H9 (cell line): ENCODE measurements around the gene OR11H7. TPM values are rescaled to one million over a fixed set of nuclear protein-coding genes. Genes with fewer than 3 reads are reported as not detected.

Experiments
- DNase-seq: peaks from one replicate; pipeline ENCODE4 v3.0.0-alpha.2; 2017
- H2AFZ ChIP-seq: one replicate; pipeline ENCODE4 v1.6.1; 2013; ENCODE audit warnings: mild to moderate bottlenecking, low read length, control low read depth, moderate library complexity
- H2AK5ac ChIP-seq: 2 replicates; pipeline ENCODE4 v1.6.1; 2013; ENCODE audit warnings: low read length, control low read depth, mixed read lengths; ENCODE audit not compliant: insufficient read length
- H2BK120ac ChIP-seq: one replicate; pipeline ENCODE4 v1.6.1; 2013; ENCODE audit warnings: low read depth, mild to moderate bottlenecking, low read length, control low read depth, inconsistent platforms; ENCODE audit not compliant: poor library complexity, severe bottlenecking
- H2BK12ac ChIP-seq: 2 replicates; pipeline ENCODE4 v1.6.1; 2013; ENCODE audit warnings: low read length, control low read depth, mixed read lengths, low read depth; ENCODE audit not compliant: insufficient read length
- H2BK15ac ChIP-seq: 2 replicates; pipeline ENCODE4 v1.6.1; 2013; ENCODE audit warnings: low read depth, low read length, control low read depth
- H2BK20ac ChIP-seq: one replicate; pipeline ENCODE4 v1.6.1; 2013; ENCODE audit warnings: low read depth, mild to moderate bottlenecking, low read length, control low read depth, inconsistent platforms; ENCODE audit not compliant: poor library complexity, severe bottlenecking
- H2BK5ac ChIP-seq: 2 replicates; pipeline ENCODE4 v1.6.1; 2013; ENCODE audit warnings: low read length, control low read depth, mixed read lengths; ENCODE audit not compliant: insufficient read length
- H3K14ac ChIP-seq: 2 replicates; pipeline ENCODE4 v1.6.1; 2013; ENCODE audit warnings: low read length, control low read depth; ENCODE audit not compliant: insufficient read depth
- H3K18ac ChIP-seq: 2 replicates; pipeline ENCODE4 v1.6.1; 2013; ENCODE audit warnings: low read depth, mild to moderate bottlenecking, mixed read lengths, low read length, control low read depth; ENCODE audit not compliant: insufficient read length
- H3K23ac ChIP-seq: 2 replicates; pipeline ENCODE4 v1.6.1; 2013; ENCODE audit warnings: low read length, control low read depth, mixed read lengths, low read depth; ENCODE audit not compliant: insufficient read length
- H3K23me2 ChIP-seq: 2 replicates; pipeline ENCODE4 v1.6.1; 2013; ENCODE audit warnings: low read depth, mild to moderate bottlenecking, mixed read lengths, low read length, control low read depth; ENCODE audit not compliant: insufficient read length, poor library complexity, severe bottlenecking
- H3K27ac ChIP-seq: 2 replicates; pipeline ENCODE4 v1.5.1; 2013; ENCODE audit warnings: low read length, control low read depth, mixed read lengths, low read depth; ENCODE audit not compliant: insufficient read length
- H3K27me3 ChIP-seq: 2 replicates; pipeline ENCODE4 v1.6.1; 2013; ENCODE audit warnings: low read length, control low read depth, inconsistent platforms; ENCODE audit not compliant: insufficient read depth
- H3K4ac ChIP-seq: 2 replicates; pipeline ENCODE4 v1.6.1; 2013; ENCODE audit warnings: low read depth, mild to moderate bottlenecking, control low read depth, inconsistent platforms, low read length, moderate library complexity
- H3K4me1 ChIP-seq: 2 replicates; pipeline ENCODE4 v1.6.1; 2013; ENCODE audit warnings: low read length, control low read depth, inconsistent platforms; ENCODE audit not compliant: insufficient read depth
- H3K4me2 ChIP-seq: 2 replicates; pipeline ENCODE4 v1.6.1; 2013; ENCODE audit warnings: low read length, control low read depth, mixed read lengths; ENCODE audit not compliant: insufficient read length, insufficient read depth
- H3K56ac ChIP-seq: 2 replicates; pipeline ENCODE4 v1.6.1; 2013; ENCODE audit warnings: low read depth, mild to moderate bottlenecking, mixed read lengths, low read length, control low read depth; ENCODE audit not compliant: insufficient read length
- H3K79me1 ChIP-seq: 2 replicates; pipeline ENCODE4 v1.6.1; 2013; ENCODE audit warnings: low read depth, mild to moderate bottlenecking, moderate library complexity, low read length, control low read depth, inconsistent platforms; ENCODE audit not compliant: insufficient read depth, poor library complexity, severe bottlenecking
- H3K79me2 ChIP-seq: 2 replicates; pipeline ENCODE4 v1.6.1; 2013; ENCODE audit warnings: low read length, control low read depth, inconsistent platforms; ENCODE audit not compliant: insufficient read depth
- H3K9ac ChIP-seq: 2 replicates; pipeline ENCODE4 v1.6.1; 2013; ENCODE audit warnings: low read length, control low read depth, mixed read lengths; ENCODE audit not compliant: insufficient read length; ENCODE audit errors: extremely low read depth
- H3K9me3 ChIP-seq: one replicate; pipeline ENCODE4 v1.6.1; 2013; ENCODE audit warnings: low read depth, low read length, inconsistent platforms; ENCODE audit not compliant: control insufficient read depth
- H3T11ph ChIP-seq: one replicate; pipeline ENCODE4 v1.6.1; 2013; ENCODE audit warnings: mild to moderate bottlenecking, low read length, control low read depth, inconsistent platforms
- H4K20me1 ChIP-seq: one replicate; pipeline ENCODE4 v1.6.1; 2013; ENCODE audit not compliant: control insufficient read depth, insufficient read length, insufficient read depth
- H4K5ac ChIP-seq: 2 replicates; pipeline ENCODE4 v1.6.1; 2013; ENCODE audit warnings: low read depth, mild to moderate bottlenecking, mixed read lengths, low read length, control low read depth; ENCODE audit not compliant: insufficient read length
- H4K8ac ChIP-seq: replicated peaks from 2 replicates; pipeline ENCODE4 v1.6.1; 2013; ENCODE audit warnings: low read length, control low read depth, mixed read lengths, low read depth; ENCODE audit not compliant: insufficient read length
- H4K91ac ChIP-seq: 2 replicates; pipeline ENCODE4 v1.6.1; 2013; ENCODE audit warnings: low read depth, mild to moderate bottlenecking, moderate library complexity, mixed read lengths, low read length, control low read depth; ENCODE audit not compliant: insufficient read length
- H3K27ac Mint-ChIP-seq, 3 experiments: 2 replicates in 2 of 3; 3 replicates in 1 of 3; pipeline ENCODE4 v1.8.0; 2020 to 2021; ENCODE audit warnings: mixed read lengths in 3 of 3, mild to moderate bottlenecking in 1 of 3, moderate library complexity in 1 of 3
- H3K27me3 Mint-ChIP-seq: 2 replicates; pipeline ENCODE4 v1.8.0; 2021; ENCODE audit warnings: low read depth, mild to moderate bottlenecking, moderate library complexity, mixed read lengths
- H3K36me3 Mint-ChIP-seq, 3 experiments: 2 replicates in 2 of 3; 3 replicates in 1 of 3; pipeline ENCODE4 v1.8.0; 2020 to 2021; ENCODE audit warnings: low read depth in 3 of 3, mixed read lengths in 3 of 3; ENCODE audit not compliant: insufficient read depth in 1 of 3
- H3K4me1 Mint-ChIP-seq, 2 experiments: 2 replicates each; pipeline ENCODE4 v1.8.0; 2020; ENCODE audit warnings: mixed read lengths in 2 of 2
- H3K4me3 Mint-ChIP-seq, 2 experiments: 2 replicates in 1 of 2; 3 replicates in 1 of 2; pipeline ENCODE4 v1.8.0; 2020 to 2021; ENCODE audit warnings: mild to moderate bottlenecking in 2 of 2, mixed read lengths in 2 of 2, moderate library complexity in 1 of 2
- H3K9me3 Mint-ChIP-seq, 2 experiments: 2 replicates in 1 of 2; 3 replicates in 1 of 2; pipeline ENCODE4 v1.8.0; 2020; ENCODE audit warnings: mild to moderate bottlenecking in 2 of 2, mixed read lengths in 2 of 2, moderate library complexity in 1 of 2
- CTCF ChIP-seq: fragments of 200-600 bp; sonication (generic); conservative IDR thresholded peaks from 3 replicates; pipeline ENCODE4 v1.8.0; 2021; ENCODE audit warnings: antibody characterized with exemption, mild to moderate bottlenecking
- WGBS: extraction: QIAGEN DNeasy Blood & Tissue Kit; methylation state at CpG from one replicate; pipeline ENCODE4 v1.1.7; 2013; ENCODE audit warnings: missing lambda C conversion rate, low lambda C conversion rate, mixed read lengths; ENCODE audit not compliant: insufficient read length; ENCODE audit errors: extremely low coverage; 5-methylcytosine and 5-hydroxymethylcytosine counted together
- total RNA-seq: library from RNA; stranded (reverse); gene quantifications from 2 replicates; pipeline ENCODE4 v1.2.1, GENCODE V29; 2021

OR11H7 gene
- total RNA-seq, 1 experiment from 2014 or later, result not detected

DNA sequence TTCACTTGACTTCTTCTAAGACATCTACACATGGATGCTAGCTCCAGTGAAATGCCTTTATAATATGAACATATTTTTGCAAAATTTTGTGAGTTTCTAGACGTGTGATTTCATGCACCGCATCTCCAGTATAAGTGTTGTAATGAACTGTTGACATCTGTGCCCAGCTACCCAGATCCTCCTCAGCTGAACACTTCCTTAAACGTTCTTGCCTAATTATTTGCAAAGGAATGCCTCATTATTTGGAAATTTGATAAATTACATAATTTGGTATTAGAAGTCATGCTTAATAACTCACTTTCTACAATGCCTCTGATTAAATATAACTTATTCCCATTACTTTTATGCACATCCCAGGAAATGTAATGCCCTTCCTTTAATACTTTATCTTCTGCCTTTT lies 24.1 kb upstream of the OR11H7 start:
- H4K91ac ChIP-seq, result no peak overlapping the region
- no peak overlapping the region for H2BK120ac ChIP-seq
- no peaks in the 10 kb centered on the region for H4K20me1 ChIP-seq
- Mint-ChIP-seq H3K4me1 (no peaks in the 10 kb centered on the region), H3K27me3 (peaks cover 3% of the 10 kb centered on the region; the same call in 1 of the 2 replicates), H3K36me3 (peaks cover 0 to 17% (median 0%) of the 10 kb centered on the region in 3 experiments; a peak in 4 of 7 replicates), H3K9me3 (peaks cover 78 to 81% of the 10 kb centered on the region in 2 experiments), H3K4me3 (no peak overlapping the region), H3K27ac (no peak overlapping the region)
- no peak overlapping the region for H3K4me2 ChIP-seq
- H3K18ac ChIP-seq, result no peak overlapping the region
- H3K9me3 ChIP-seq, result peaks cover 64% of the 10 kb centered on the region
- H3K27me3 ChIP-seq, result no peaks in the 10 kb centered on the region
- TF ChIP-seq CTCF, result no peak
- H4K5ac ChIP-seq, result no peak overlapping the region
- H3K56ac ChIP-seq, result no peak overlapping the region
- no peak overlapping the region for H2BK15ac ChIP-seq
- H2BK20ac ChIP-seq, result no peak overlapping the region
- H3T11ph ChIP-seq, result no peak overlapping the region
- no peak overlapping the region for H2AK5ac ChIP-seq
- no peak overlapping the region for H3K27ac ChIP-seq
- no CpG with 5 or more reads among the region's 3 CpGs for WGBS
- H3K9ac ChIP-seq, result no peak overlapping the region
- no peak overlapping the region for H3K23ac ChIP-seq
- H2BK12ac ChIP-seq, result no peak overlapping the region
- H2AFZ ChIP-seq, result no peak overlapping the region
- no peak for DNase-seq
- H3K4me1 ChIP-seq, result no peaks in the 10 kb centered on the region
- no peak overlapping the region for H2BK5ac ChIP-seq
- no peak overlapping the region for H3K4ac ChIP-seq
- H3K23me2 ChIP-seq, result no peaks in the 10 kb centered on the region
- H3K14ac ChIP-seq, result no peak overlapping the region
- H4K8ac ChIP-seq, result no peak overlapping the region
- H3K79me1 ChIP-seq, result no peaks in the 10 kb centered on the region
- H3K79me2 ChIP-seq, result no peaks in the 10 kb centered on the region
